Kidney (tissue), 14 donors: Measurements from ENCODE around the gene LRCOL1. TPM values are rescaled to one million over a fixed set of nuclear protein-coding genes. Genes with fewer than 3 reads are reported as not detected.

Source experiments
- DNase-seq, 5 donors: peaks; one replicate each; pipeline ENCODE4 v3.0.0-alpha.2; 2013 to 2020
- FAIRE-seq: peaks from 2 replicates; lab custom pipeline; 2012; peaks lifted over from hg19 to GRCh38; lab: Jason Lieb, UNC
- H3K27ac ChIP-seq, 2 donors: one replicate each; pipeline ENCODE4 v1.7.0; 2013; ENCODE audit warnings: low read depth in 2 of 2, low read length in 2 of 2, inconsistent platforms in 1 of 2
- H3K27me3 ChIP-seq: one replicate; pipeline ENCODE4 v1.7.1; 2013; ENCODE audit warnings: low read length, inconsistent platforms; ENCODE audit not compliant: control insufficient read depth, insufficient read depth
- H3K36me3 ChIP-seq, 3 donors: one replicate each; pipeline versions ENCODE4 v1.7.0 to v1.7.1; 2013; ENCODE audit warnings: low read length in 3 of 3, control low read depth in 1 of 3, inconsistent platforms in 1 of 3; ENCODE audit not compliant: insufficient read depth in 3 of 3, control insufficient read depth in 2 of 3
- H3K4me1 ChIP-seq, 3 donors: one replicate each; pipeline versions ENCODE4 v1.7.0 to v1.7.1; 2013; ENCODE audit warnings: low read length in 3 of 3, inconsistent platforms in 1 of 3, low read depth in 1 of 3; ENCODE audit not compliant: control insufficient read depth in 2 of 3, insufficient read depth in 2 of 3
- H3K4me3 ChIP-seq, 3 donors: one replicate each; pipeline versions ENCODE4 v1.7.0 to v1.8.1; 2013; ENCODE audit warnings: low read length in 3 of 3, control low read depth in 1 of 3, inconsistent platforms in 1 of 3
- H3K9ac ChIP-seq, 3 donors: one replicate each; pipeline versions ENCODE4 v1.7.0 to v1.7.1; 2013; ENCODE audit warnings: low read length in 3 of 3, control low read depth in 1 of 3, inconsistent platforms in 1 of 3
- H3K9me3 ChIP-seq, 3 donors: one replicate each; pipeline versions ENCODE4 v1.7.0 to v1.7.1; 2013; ENCODE audit warnings: low read length in 3 of 3, control low read depth in 1 of 3, inconsistent platforms in 1 of 3; ENCODE audit not compliant: control insufficient read depth in 2 of 3, insufficient read depth in 1 of 3
- intact Hi-C: fragments of 100-400 bp; cut with DNase I; formaldehyde crosslinking; loops from one replicate; pipeline ENCODE4 v1.11.1; 2022
- polyA plus RNA-seq: library from polyadenylated mRNA; stranded (reverse); fragments of 350-450 nt; fragmentation: Illumina TruSeq; extraction: RNeasy Lipid Tissue Mini Kit (QIAGEN cat#74804); gene quantifications from one replicate; pipeline ENCODE4 v1.2.3, GENCODE V29; 2014; ENCODE audit warnings: low read depth, low replicate concordance; ENCODE audit not compliant: insufficient read depth
- total RNA-seq: library from RNA; stranded (reverse); fragmentation: NEBNext Ultra II Directional; extraction: Animal tissue kit (Norgen Biotek cat#: 25700); gene quantifications from one replicate; pipeline ENCODE4 v1.2.1, GENCODE V29; 2021
- TF ChIP-seq, protein P1 (sequence below): IDR thresholded peaks from 3 replicates; pipeline ENCODE4 v1.5.1; 2012; ENCODE audit warnings: mild to moderate bottlenecking, moderate library complexity, borderline replicate concordance; ENCODE audit not compliant: insufficient read depth; ENCODE audit errors: extremely low read depth
- donor health status: control.
- donor health status: control.
- donor health status: control.
- donor health status: control.
- donor health status: control.
- donor health status: DM: yes; HTN: yes; CAD: no.
- donor health status: Normal renal cell carcinoma (clear cell type).

The LRCOL1 gene
- total and polyA plus RNA-seq, 2 donors from 2014 or later = 1.0 to 1.8 TPM

- TF ChIP-seq, protein P1, sequence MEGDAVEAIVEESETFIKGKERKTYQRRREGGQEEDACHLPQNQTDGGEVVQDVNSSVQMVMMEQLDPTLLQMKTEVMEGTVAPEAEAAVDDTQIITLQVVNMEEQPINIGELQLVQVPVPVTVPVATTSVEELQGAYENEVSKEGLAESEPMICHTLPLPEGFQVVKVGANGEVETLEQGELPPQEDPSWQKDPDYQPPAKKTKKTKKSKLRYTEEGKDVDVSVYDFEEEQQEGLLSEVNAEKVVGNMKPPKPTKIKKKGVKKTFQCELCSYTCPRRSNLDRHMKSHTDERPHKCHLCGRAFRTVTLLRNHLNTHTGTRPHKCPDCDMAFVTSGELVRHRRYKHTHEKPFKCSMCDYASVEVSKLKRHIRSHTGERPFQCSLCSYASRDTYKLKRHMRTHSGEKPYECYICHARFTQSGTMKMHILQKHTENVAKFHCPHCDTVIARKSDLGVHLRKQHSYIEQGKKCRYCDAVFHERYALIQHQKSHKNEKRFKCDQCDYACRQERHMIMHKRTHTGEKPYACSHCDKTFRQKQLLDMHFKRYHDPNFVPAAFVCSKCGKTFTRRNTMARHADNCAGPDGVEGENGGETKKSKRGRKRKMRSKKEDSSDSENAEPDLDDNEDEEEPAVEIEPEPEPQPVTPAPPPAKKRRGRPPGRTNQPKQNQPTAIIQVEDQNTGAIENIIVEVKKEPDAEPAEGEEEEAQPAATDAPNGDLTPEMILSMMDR = no peak
- FAIRE-seq (no peak), DNase-seq (peak in 2 of 5 donors; percentile 72 to 75)
- intact Hi-C loops = no loop called here
- peak overlapping the region in 2 of 3 donors; percentile 18 to 32 for H3K4me3 ChIP-seq
- H3K9me3 ChIP-seq = no peaks in the 10 kb centered on the region
- H3K4me1 ChIP-seq = peaks cover 0 to 12% (median 4%) of the 10 kb centered on the region in 3 donors
- peaks cover 4% of the 10 kb centered on the region for H3K27me3 ChIP-seq
- H3K36me3 ChIP-seq = no peaks in the 10 kb centered on the region
- peak overlapping the region in 1 of 3 donors; percentile 12 for H3K9ac ChIP-seq
- no peak overlapping the region for H3K27ac ChIP-seq
Observed at GRCh38 chr12:132593521-132593920, 16.9 kb downstream of the LRCOL1 start.

- TF ChIP-seq, protein P1 = no peak
- Histone ChIP-seq H3K4me3 (no peak overlapping the region), H3K27me3 (peaks cover 4% of the 10 kb centered on the region), H3K27ac (no peak overlapping the region), H3K4me1 (peaks cover 0 to 12% (median 4%) of the 10 kb centered on the region in 3 donors), H3K9me3 (no peaks in the 10 kb centered on the region), H3K9ac (no peak overlapping the region), H3K36me3 (no peaks in the 10 kb centered on the region)
- intact Hi-C loops = no loop called here
- DNase-seq (peak in 1 of 5 donors; percentile 68), FAIRE-seq (no peak)
Observed at GRCh38 chr12:132593071-132593470, 17.3 kb downstream of the LRCOL1 start.

DNA sequence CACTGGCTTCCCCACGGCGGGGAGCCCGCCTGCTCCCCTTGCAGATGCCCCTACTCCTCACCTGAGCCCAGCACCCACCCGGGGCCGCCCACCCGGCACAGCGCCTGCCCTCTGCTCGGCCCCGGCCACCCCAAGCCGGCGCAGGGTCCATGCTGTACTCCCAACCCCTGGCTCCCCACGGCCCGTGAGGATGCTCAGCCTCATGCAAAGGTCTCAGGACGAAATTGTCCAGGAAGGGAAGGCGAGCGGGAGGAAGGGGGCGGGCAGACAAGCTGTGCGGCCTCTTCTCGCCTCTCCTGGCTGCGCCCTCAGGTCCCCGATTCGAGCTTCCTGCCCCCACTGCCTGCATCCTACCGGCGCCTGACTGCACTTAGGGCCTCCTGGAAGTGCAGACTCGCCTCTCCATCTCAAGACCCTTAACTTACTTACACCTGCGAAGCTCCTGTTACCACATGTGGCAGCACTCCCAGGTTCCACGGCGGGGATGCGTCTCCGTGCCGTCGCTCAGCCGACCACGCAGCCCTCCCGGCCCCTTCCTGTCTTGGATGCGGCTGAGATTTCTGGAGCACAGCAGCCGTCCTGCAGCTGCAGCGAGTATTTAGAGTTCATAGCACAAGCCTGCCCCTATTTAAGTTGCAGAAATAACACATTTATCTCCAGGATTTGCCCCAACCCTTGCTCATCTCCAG is 18.0 kb downstream of the LRCOL1 start:
- no peak for FAIRE-seq

More for the DNA sequence above, 18.0 kb downstream of the LRCOL1 start:
- Histone ChIP-seq H3K9me3 (no peaks in the 10 kb centered on the region), H3K27ac (no peak overlapping the region), H3K36me3 (no peaks in the 10 kb centered on the region), H3K9ac (no peak overlapping the region), H3K4me3 (no peak overlapping the region), H3K27me3 (peaks cover 1% of the 10 kb centered on the region), H3K4me1 (peaks cover 0 to 9% (median 1%) of the 10 kb centered on the region in 3 donors)
- intact Hi-C loops = no loop called here
- peak in 1 of 5 donors; percentile 55 for DNase-seq
- TF ChIP-seq, protein P1 = no peak
